AG10803 (cell line): ENCODE results near the gene OTOP2.
A peak's percentile ranks its signal among the peaks of the same experiment; 100 is the strongest.

Experiments
- DNase-seq: peaks from one replicate; pipeline ENCODE4 v3.0.0; 2010; ENCODE audit warnings: low read depth
- H3K4me3 ChIP-seq: 2 replicates; pipeline ENCODE4 v1.5.1; 2011; ENCODE audit warnings: mild to moderate bottlenecking, low read length, control low read depth
- TF ChIP-seq, protein P1 (sequence below): conservative IDR thresholded peaks from 2 replicates; pipeline ENCODE4 v1.5.1; 2011; ENCODE audit warnings: mild to moderate bottlenecking, low read length, control low read depth, inconsistent platforms

OTOP2 gene

GRCh38 chr17:74971842-74972106 lies 47.7 kb downstream of the OTOP2 start:
- TF ChIP-seq, protein P1, sequence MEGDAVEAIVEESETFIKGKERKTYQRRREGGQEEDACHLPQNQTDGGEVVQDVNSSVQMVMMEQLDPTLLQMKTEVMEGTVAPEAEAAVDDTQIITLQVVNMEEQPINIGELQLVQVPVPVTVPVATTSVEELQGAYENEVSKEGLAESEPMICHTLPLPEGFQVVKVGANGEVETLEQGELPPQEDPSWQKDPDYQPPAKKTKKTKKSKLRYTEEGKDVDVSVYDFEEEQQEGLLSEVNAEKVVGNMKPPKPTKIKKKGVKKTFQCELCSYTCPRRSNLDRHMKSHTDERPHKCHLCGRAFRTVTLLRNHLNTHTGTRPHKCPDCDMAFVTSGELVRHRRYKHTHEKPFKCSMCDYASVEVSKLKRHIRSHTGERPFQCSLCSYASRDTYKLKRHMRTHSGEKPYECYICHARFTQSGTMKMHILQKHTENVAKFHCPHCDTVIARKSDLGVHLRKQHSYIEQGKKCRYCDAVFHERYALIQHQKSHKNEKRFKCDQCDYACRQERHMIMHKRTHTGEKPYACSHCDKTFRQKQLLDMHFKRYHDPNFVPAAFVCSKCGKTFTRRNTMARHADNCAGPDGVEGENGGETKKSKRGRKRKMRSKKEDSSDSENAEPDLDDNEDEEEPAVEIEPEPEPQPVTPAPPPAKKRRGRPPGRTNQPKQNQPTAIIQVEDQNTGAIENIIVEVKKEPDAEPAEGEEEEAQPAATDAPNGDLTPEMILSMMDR: no peak
- no peak overlapping the region for H3K4me3 ChIP-seq
- DNase-seq: no peak

GRCh38 chr17:74972107-74972972 lies 48.3 kb downstream of the OTOP2 start, which contains the start of gene HID1:
Gene HID1 (minus strand): TSS chr17:74972759. CDS start chr17:74972656, 103 bp downstream.
- peak within 1 kb of the TSS; percentile 40 for H3K4me3 ChIP-seq
- DNase-seq: no peak
- TF ChIP-seq, protein P1: no peak

DNA sequence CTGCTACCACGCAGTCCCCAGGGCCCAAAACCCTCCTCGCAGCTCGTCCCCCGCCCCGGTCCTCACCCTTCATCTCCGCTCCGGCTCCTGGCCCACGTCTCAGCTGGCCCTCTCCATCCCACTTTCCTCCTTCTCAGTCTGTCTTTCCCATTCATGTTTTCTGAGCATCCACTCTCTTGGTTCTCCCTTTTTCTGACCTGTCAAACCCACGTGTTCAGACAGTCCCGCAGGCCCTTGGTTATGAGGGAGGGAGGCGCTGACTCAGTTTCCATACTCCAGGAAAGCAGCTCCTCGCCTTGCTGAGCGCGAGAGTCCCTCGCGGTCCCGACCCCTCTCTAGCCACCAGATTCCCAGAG lies 48.9 kb downstream of the OTOP2 start:
- TF ChIP-seq, protein P1: no peak

DNA sequence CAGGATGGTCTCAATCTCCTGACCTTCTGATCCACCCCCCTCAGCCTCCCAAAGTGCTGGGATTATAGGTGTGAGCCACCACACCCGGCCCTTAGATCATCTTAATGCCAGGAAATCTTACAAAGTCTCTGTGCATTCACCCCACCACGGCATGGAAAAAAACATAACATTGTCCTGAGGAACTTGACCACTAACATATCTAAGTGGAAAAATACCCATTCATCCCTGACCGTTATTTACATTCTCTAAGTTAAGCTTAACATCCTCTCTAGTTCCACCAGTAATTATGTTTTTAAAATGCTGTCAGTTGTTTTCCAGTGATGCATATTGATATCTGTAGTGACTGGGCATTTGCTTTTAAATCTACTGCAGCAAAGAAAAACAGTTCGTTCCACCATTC lies 51.9 kb downstream of the OTOP2 start:
- DNase-seq: no peak
- TF ChIP-seq, protein P1: no peak
- no peak overlapping the region for H3K4me3 ChIP-seq

More for the DNA sequence above, 48.9 kb downstream of the OTOP2 start:
- DNase-seq: no peak
- no peak overlapping the region for H3K4me3 ChIP-seq

GRCh38 chr17:74977802-74978201 lies 53.7 kb downstream of the OTOP2 start:
- TF ChIP-seq, protein P1: no peak
- H3K4me3 ChIP-seq: no peak overlapping the region
- no peak for DNase-seq

GRCh38 chr17:74978240-74978639 lies 54.2 kb downstream of the OTOP2 start:
- TF ChIP-seq, protein P1: no peak
- no peak for DNase-seq
- H3K4me3 ChIP-seq: no peak overlapping the region

DNA sequence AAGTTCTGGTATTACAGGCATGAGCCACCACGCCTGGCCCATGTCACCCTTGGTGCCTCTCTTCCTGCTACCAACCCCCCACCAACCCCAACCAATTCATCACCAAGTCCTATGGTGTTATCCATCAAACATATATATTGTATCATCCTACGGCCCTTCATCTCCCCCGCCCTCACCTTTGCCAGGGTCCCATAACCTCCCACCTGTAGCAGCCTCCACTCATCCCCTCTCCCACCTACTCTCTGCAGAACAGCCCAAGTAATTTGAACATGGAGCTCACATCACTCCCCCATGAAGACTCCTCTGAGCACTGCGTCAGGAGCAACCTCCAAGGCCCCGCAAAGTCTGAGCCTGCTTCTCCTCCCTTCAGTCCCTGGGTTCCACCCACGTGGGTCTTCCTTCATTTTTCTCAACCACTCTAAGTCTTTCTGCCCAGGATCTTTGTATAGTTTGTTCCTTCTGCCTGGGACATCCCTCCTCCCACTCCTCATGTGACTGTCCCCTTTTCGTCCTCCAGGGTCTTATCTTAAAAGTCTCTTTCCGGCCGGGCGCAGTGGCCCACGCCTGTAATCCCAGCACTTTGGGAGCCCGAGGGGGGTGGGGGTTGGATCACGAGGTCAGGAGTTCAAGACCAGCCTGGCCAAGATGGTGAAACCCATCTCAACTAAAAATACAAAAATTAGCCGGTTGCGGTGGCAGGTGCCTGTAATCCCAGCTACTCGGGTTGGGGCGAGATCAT lies 55.5 kb downstream of the OTOP2 start:
- TF ChIP-seq, protein P1: no peak
- H3K4me3 ChIP-seq: no peak overlapping the region
- no peak for DNase-seq
